Transverse colon (tissue), 4 donors: ENCODE data around the gene PRIM2.

Source experiments
- CTCF ChIP-seq, 5 experiments: fragments of 200-600 bp in 3 of 5; fragments of 450-650 bp in 2 of 5; sonication (generic) in 3 of 5; IDR thresholded peaks; 1 replicate in 2 of 5; 2 replicates in 3 of 5; pipeline ENCODE4 v1.5.1; 2016 to 2017; ENCODE audit warnings: antibody characterized with exemption in 5 of 5, inconsistent platforms in 3 of 5, mild to moderate bottlenecking in 2 of 5, moderate library complexity in 1 of 5
- EP300 ChIP-seq: sonication (generic); formaldehyde crosslinking; IDR thresholded peaks from one replicate; pipeline ENCODE4 v1.6.1; 2017; ENCODE audit warnings: antibody characterized with exemption, low read depth
- POLR2A ChIP-seq: fragments of 450-650 bp; IDR thresholded peaks from one replicate; pipeline ENCODE4 v1.6.1; 2016; ENCODE audit warnings: antibody characterized with exemption, mild to moderate bottlenecking, moderate library complexity
- POLR2AphosphoS5 ChIP-seq, 3 donors: sonication (generic); formaldehyde crosslinking; IDR thresholded peaks; one replicate each; pipeline ENCODE4 v1.6.1; 2016; ENCODE audit warnings: antibody characterized with exemption in 3 of 3

- no peak for TF ChIP-seq POLR2AphosphoS5 (IDR thresholded peaks at IDR 0.05)
- no peak for TF ChIP-seq CTCF (IDR thresholded peaks at IDR 0.05)
- TF ChIP-seq POLR2A: no peak
- no peak for TF ChIP-seq EP300
These were observed 38.9 kb upstream of the PRIM2 start for GRCh38 chr6:57278570-57278969.
